NT2/D1 (cell line): ENCODE data around the gene NAGK.
"Not testable (repeated sequence)": the region's sequence is repeated elsewhere in the genome, so short reads cannot be mapped to it uniquely, and the experiment has no call there.

Experiments used
- DNase-seq: peaks from one replicate; pipeline ENCODE4 v3.0.0-alpha.2; 2011; ENCODE audit warnings: low read depth, low spot score
- H3K27me3 ChIP-seq: 2 replicates; pipeline ENCODE4 v1.6.0; 2011; ENCODE audit warnings: mild to moderate bottlenecking; ENCODE audit not compliant: insufficient read length, insufficient read depth
- H3K36me3 ChIP-seq: 2 replicates; pipeline ENCODE4 v1.6.1; 2011; ENCODE audit warnings: mild to moderate bottlenecking, low read length, mixed read lengths; ENCODE audit not compliant: insufficient read depth, insufficient read length
- H3K4me1 ChIP-seq: 2 replicates; pipeline ENCODE4 v1.5.1; 2011; ENCODE audit not compliant: insufficient read depth, insufficient read length
- H3K4me3 ChIP-seq: 2 replicates; pipeline ENCODE4 v1.5.1; 2011; ENCODE audit warnings: low read depth; ENCODE audit not compliant: insufficient read length
- H3K9ac ChIP-seq: 2 replicates; pipeline ENCODE4 v1.6.0; 2011; ENCODE audit warnings: low read depth; ENCODE audit not compliant: insufficient read length
- H3K9me3 ChIP-seq: 2 replicates; pipeline ENCODE4 v1.5.1; 2011; ENCODE audit warnings: mild to moderate bottlenecking, low read length; ENCODE audit not compliant: insufficient read depth
- SUZ12 ChIP-seq: IDR thresholded peaks from 2 replicates; pipeline ENCODE4 v1.6.1; 2011; ENCODE audit not compliant: insufficient read length, insufficient read depth; ENCODE audit errors: extremely low read depth
- YY1 ChIP-seq: IDR thresholded peaks from 2 replicates; pipeline ENCODE4 v1.6.1; 2011; ENCODE audit not compliant: insufficient read length, insufficient read depth
- ZNF274 ChIP-seq: IDR thresholded peaks from 2 replicates; pipeline ENCODE4 v1.6.1; 2011; ENCODE audit warnings: mild to moderate bottlenecking, low read depth, low read length

NAGK gene

DNA sequence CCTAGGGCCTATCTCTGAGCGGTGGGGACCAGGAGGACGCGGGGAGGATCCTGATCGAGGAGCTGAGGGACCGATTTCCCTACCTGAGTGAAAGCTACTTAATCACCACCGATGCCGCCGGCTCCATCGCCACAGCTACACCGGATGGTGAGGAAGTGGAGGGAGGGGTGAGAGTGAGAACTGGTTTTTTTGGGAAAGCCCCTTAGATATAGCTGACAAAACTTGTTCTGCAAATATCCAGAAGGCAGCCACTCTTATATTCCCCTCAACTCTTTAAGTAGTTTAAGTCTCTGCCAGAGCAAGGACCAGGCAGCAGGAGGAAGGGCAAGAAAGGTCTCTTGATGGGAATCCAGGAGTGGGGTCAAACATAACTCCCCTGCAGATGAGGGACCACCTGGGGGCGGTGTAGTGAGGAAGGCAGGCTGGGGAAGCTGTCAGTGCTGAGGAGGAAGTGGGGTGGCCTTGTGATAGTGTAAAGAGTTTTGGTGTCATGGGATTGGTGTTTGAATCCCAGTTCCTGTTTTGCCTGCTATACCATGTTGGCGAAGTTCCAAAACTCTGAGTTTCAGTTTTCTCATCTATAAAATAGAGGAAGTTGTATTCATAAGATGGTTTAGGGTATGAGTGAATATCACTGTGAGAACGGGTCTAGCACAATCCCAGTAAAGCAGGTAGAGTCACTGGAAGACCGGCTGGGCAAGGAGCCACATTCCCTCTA is 3.4 kb downstream of the NAGK start:
- no peak overlapping the region for H3K4me3 ChIP-seq
- no peaks in the 10 kb centered on the region for H3K27me3 ChIP-seq
- TF ChIP-seq ZNF274 (no peak), SUZ12 (no peak), YY1 (no peak)
- peaks cover 62% of the 10 kb centered on the region for H3K36me3 ChIP-seq
- DNase-seq = no peak
- no peaks in the 10 kb centered on the region for H3K4me1 ChIP-seq
- H3K9me3 ChIP-seq = no peaks in the 10 kb centered on the region
- no peak overlapping the region for H3K9ac ChIP-seq

DNA sequence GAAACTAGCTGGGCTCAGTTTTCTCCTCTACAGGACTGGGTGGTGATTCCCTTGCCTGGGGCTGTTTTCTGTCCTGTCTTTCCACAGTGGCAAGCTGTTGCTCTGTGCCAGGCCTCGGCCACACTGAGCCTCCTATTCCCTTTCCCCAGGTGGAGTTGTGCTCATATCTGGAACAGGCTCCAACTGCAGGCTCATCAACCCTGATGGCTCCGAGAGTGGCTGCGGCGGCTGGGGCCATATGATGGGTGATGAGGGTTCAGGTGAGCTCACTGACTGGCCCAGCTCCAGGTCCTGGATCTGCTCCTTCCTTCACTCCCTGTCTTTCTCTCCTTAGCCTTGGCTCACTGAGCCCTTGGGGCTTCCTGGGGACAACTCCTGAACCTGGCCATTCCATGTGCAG is 4.0 kb downstream of the NAGK start:
- TF ChIP-seq SUZ12 (no peak), YY1 (no peak), ZNF274 (no peak)
- Histone ChIP-seq H3K9me3 (no peaks in the 10 kb centered on the region), H3K36me3 (peaks cover 66% of the 10 kb centered on the region), H3K27me3 (no peaks in the 10 kb centered on the region), H3K4me3 (no peak overlapping the region), H3K9ac (peak overlapping the region; percentile 27), H3K4me1 (no peaks in the 10 kb centered on the region)
- no peak for DNase-seq

DNA sequence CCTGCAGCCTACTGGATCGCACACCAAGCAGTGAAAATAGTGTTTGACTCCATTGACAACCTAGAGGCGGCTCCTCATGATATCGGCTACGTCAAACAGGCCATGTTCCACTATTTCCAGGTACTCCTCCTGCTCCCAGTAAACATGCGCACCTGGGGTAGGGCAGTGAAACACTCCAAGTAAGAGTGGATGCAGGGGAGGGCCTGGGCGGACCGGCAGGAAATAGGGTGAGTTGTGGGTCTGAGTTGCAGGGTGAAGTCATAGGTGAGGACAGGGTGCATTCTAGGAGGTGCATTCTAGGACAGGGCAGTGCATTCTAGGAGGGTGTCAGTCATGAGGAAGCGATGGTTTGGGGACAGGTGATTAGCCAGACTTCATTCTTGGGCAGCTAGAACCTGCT is 5.0 kb downstream of the NAGK start:
- no peaks in the 10 kb centered on the region for H3K9me3 ChIP-seq
- TF ChIP-seq ZNF274 = no peak
- no peak for TF ChIP-seq SUZ12
- TF ChIP-seq YY1 = no peak
- H3K9ac ChIP-seq = no peak overlapping the region
- DNase-seq = no peak
- H3K4me3 ChIP-seq = no peak overlapping the region
- H3K4me1 ChIP-seq = no peaks in the 10 kb centered on the region
- no peaks in the 10 kb centered on the region for H3K27me3 ChIP-seq
- H3K36me3 ChIP-seq = peaks cover 73% of the 10 kb centered on the region

DNA sequence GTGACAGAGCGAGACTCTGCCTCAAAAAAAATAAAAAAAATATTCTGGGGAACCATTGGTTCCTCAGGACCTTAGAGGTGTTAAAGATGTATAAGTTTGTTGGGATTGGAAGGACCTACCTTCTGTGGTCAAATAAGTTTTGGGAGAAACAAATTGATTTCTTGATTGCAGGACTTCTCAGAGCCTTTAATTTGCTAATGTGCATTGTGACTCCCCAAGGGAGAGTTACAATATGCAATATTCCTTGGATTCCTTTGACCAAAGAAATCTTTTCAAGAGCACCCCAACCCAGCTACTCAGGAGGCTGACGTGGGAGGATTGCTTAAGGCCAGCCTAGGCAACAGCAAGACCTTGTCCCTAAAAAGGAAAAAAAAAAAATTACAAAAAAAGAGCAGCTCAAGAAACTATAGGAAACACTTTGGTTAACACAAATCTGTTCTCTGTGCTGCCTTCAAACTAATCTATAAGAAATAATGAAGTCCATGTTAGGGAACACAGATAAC is 6.5 kb downstream of the NAGK start:
- no peaks in the 10 kb centered on the region for H3K27me3 ChIP-seq
- H3K4me1 ChIP-seq = no peaks in the 10 kb centered on the region
- no peak for TF ChIP-seq SUZ12
- no peak for TF ChIP-seq YY1
- TF ChIP-seq ZNF274 = no peak
- H3K9me3 ChIP-seq = no peaks in the 10 kb centered on the region
- no peak overlapping the region for H3K9ac ChIP-seq
- H3K4me3 ChIP-seq = no peak overlapping the region
- H3K36me3 ChIP-seq = peaks cover 81% of the 10 kb centered on the region
- DNase-seq = no peak

DNA sequence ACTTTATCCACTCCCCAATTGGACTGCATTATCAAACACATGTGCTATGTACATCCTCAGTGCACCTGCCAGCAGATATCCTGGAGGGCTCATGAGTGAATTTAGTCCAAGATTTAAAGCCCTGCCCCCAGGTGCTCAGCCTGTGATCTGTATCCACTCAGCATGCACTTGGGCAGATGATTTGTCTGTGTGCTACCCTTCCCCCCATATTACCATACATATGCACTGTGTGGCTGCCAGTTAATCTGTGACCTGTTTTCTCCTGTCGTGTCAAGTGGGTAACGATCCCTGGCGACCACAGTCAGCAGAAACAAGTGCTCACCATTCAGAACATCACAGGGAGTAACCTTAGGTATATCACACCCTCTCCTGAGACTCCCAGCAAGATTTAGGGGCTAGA is 10.2 kb downstream of the NAGK start:
- peaks cover 51% of the 10 kb centered on the region for H3K36me3 ChIP-seq
- H3K27me3 ChIP-seq = no peaks in the 10 kb centered on the region
- no peak overlapping the region for H3K9ac ChIP-seq
- no peaks in the 10 kb centered on the region for H3K9me3 ChIP-seq
- no peak overlapping the region for H3K4me3 ChIP-seq
- H3K4me1 ChIP-seq = no peaks in the 10 kb centered on the region
- no peak for TF ChIP-seq SUZ12
- no peak for TF ChIP-seq YY1
- TF ChIP-seq ZNF274 = no peak
- DNase-seq = no peak

DNA sequence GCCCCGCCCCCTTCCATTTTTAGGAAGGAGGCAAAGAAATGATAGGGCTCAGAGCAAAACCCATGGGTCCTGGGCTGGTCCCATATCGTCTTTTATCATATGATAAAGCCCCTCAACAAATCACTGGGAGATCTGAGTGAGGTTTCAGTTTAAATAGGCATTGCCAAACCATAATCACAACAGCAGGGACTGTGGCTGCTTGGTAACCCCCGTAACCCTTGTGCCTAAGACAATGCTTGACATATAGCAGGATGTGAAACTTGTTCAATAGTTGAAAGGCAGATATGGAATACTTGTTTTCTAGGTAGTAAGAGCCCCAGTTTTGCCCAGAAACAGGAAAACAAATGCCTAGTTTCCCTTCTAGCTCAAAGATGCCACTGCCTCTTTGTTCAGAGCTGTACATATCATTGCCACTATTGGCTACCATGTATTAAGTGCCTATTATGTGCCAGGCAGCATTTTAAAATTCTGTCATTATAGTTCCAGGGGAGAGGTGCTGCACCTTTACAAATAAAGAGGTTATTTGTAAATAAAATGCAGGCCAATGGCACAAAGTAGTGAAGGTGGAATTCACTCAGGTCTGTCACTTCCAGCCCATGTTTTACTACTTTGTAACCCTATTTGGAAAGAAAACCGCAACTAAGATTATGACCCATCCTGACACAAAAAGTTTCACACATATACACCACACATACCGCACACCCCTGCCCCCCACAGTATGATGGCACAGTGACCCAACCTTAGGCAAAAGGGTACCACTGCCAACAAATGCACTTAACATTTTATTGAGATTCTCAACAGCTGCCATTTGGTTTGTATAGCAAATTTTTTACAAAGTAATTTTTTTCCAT is 14.2 kb downstream of the NAGK start:
- no peak overlapping the region for H3K4me3 ChIP-seq
- H3K9ac ChIP-seq = no peak overlapping the region
- no peaks in the 10 kb centered on the region for H3K4me1 ChIP-seq
- peaks cover 19% of the 10 kb centered on the region for H3K36me3 ChIP-seq
- DNase-seq = no peak
- H3K9me3 ChIP-seq = no peaks in the 10 kb centered on the region
- no peak for TF ChIP-seq YY1
- no peaks in the 10 kb centered on the region for H3K27me3 ChIP-seq

DNA sequence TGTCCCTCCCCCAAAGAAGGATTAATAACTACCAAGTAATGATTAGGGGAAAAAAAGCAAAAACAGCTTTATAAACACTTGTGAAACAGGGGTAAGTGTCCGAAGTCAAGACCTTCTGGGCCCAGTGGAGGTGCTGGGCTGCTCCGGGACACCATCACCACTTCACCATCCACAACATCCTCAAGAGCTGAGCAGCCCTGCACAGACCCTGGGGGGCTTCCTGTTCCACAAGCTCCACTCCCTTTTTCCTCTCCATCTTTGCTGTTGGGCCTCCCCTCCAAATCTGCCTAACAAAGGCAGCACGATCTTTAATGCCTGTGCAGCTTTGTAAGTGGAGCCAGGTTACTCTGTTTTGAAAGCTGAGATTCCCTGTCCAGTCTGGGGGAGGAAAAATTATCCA is 14.8 kb downstream of the NAGK start:
- not testable (repeated sequence) for H3K4me1 ChIP-seq, DNase-seq, H3K9ac ChIP-seq, H3K27me3 ChIP-seq, H3K9me3 ChIP-seq, H3K4me3 ChIP-seq
- H3K36me3 ChIP-seq = peaks cover 14% of the 10 kb centered on the region

DNA sequence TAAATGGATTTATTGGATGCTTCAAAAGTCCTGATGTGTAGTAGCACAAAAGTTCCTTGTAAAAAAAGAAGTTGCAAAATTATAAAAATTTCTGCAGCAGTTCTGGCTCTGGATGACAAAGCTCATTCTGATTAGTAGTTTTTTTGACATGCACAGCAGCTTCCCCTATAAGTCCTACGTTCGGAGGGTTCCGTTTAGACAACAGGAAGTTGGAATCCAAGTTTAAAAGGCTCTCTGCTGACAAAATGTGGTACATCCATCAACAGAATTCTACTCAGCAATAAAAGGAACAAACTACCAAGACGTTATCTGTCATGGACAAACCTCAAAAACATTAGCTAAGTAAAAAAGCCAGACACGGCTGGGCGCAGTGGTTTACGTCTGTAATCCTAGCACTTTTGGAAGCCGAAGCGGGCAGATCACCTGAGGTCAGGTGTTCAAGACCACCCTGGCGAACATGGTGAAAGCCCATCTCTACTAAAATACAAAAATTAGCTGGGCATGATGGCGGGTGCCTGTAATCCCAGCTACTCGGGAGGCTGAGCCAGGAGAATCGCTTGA is 15.4 kb downstream of the NAGK start:
- H3K9ac ChIP-seq, DNase-seq, H3K4me3 ChIP-seq, H3K4me1 ChIP-seq, H3K27me3 ChIP-seq, H3K9me3 ChIP-seq, H3K36me3 ChIP-seq: not testable (repeated sequence)

DNA sequence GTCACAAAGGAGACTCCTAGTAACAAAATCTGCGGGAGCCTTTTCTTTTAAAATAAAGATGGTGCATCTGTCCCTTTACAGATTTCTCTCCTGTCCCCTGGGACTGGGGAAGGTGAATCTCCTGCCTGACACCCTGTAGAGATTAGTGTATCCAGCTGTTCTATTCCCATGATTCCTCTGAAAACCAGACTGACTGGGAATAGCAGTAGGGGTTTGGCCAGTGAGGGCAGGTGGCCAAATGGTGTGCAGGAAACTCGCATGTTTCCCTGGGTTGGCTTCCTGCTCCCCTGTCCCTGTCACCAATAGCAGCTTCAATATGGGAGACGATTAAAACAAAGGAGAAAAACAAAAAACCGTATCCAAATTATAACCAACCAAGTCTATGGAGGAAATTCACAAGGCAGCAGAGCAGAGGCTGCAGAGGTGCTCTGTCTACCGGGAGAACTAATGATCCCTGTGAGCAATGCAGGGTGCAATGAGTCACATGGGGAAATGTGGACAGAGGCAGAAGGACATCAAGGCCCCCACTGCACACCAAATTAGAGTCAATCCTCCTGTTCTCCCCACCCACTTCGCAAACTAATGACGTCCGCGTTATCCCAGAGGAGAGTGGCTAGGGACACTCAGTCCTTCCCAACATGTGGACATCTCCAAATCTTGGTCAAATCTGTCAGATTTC is 17.0 kb downstream of the NAGK start:
- H3K27me3 ChIP-seq = not testable (repeated sequence)

DNA sequence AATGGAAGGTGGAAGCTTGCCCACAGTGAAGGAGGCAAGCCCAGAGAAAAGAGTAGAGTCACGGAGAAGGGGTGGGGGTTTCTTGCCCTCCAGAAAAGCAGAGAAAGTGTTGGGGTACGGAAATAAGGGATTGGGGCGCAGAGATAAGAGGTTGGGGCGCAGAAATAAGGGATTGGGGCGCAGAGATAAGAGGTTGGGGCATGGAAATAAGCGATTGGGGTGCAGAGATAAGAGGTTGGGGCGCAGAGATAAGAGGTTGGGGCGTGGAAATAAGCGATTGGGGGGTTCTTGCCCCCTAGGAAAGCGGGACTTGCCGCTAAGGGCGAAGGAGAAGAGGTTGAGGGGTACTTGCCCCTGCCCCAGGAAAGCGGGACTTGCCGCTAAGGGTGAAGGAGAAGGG is 21.0 kb downstream of the NAGK start:
- not testable (repeated sequence) for H3K36me3 ChIP-seq, H3K4me3 ChIP-seq, H3K4me1 ChIP-seq, H3K9ac ChIP-seq, DNase-seq, H3K27me3 ChIP-seq
- H3K9me3 ChIP-seq = peaks cover 24% of the 10 kb centered on the region; the same call in 1 of the 2 replicates

More for the DNA sequence above, 17.0 kb downstream of the NAGK start:
- H3K9ac ChIP-seq, H3K9me3 ChIP-seq, DNase-seq, H3K4me1 ChIP-seq, H3K4me3 ChIP-seq, H3K36me3 ChIP-seq: not testable (repeated sequence)
